K562 (cell line): ENCODE results near the gene SAP30L. TPM values are rescaled to one million over a fixed set of nuclear protein-coding genes. Genes with fewer than 3 reads are reported as not detected.

Experiments used
- ATAC-seq: fragments of 200-7000 bp; cut with Tn5 transposase; 3 replicates; pipeline ENCODE4 v1.9.1; 2020; ENCODE audit warnings: moderate library complexity
- BruUV-seq: library from RNA; stranded (reverse); fragments of 400-500 nt; replicated peaks from 2 replicates; lab custom pipeline; 2021; lab: Mats Ljungman, UMichigan
- CTCF ChIA-PET: fragments of 300-600 bp; formaldehyde crosslinking; extraction: SDS; loops from one replicate; lab custom pipeline; 2021; ENCODE audit warnings: low intra/inter-chr PET ratio; lab: Yijun Ruan, JAX
- POLR2A ChIA-PET: fragments of 300-600, 350-650 bp; sonication (Branson Sonifier 250); formaldehyde crosslinking; extraction: SDS; loops from one replicate; lab custom pipeline; 2021; ENCODE audit warnings: antibody characterized with exemption, inconsistent platforms; lab: Yijun Ruan, JAX
- DNase-seq, 4 experiments: peaks; one replicate each; pipeline versions ENCODE4 v3.0.0 to v3.0.0-alpha.2; 2011 to 2018; ENCODE audit warnings: low spot score in 3 of 4, mixed read lengths in 3 of 4; ENCODE audit errors: extremely low read depth in 1 of 4
- FAIRE-seq: peaks from 2 replicates; lab custom pipeline; 2011; peaks lifted over from hg19 to GRCh38; lab: Jason Lieb, UNC
- H2AFZ ChIP-seq: 2 replicates; pipeline ENCODE4 v1.6.0; 2011; ENCODE audit warnings: low read depth, low read length, control low read depth, inconsistent platforms
- H3K27ac ChIP-seq: fragments of 200-600 bp; 3 replicates; pipeline ENCODE4 v1.8.0; 2011; ENCODE audit warnings: low read depth, mild to moderate bottlenecking, control low read depth, inconsistent platforms, low read length, moderate library complexity, mixed read lengths; ENCODE audit errors: extremely low read depth
- H3K27me3 ChIP-seq, 2 experiments: fragments of 300-600 bp in 1 of 2; 2 replicates in 1 of 2; 3 replicates in 1 of 2; pipeline versions ENCODE4 v1.6.0 to v1.8.0; 2011; ENCODE audit warnings: inconsistent platforms in 2 of 2, low read length in 2 of 2, mild to moderate bottlenecking in 1 of 2, mixed read lengths in 1 of 2, moderate library complexity in 1 of 2; ENCODE audit not compliant: control insufficient read depth in 2 of 2, insufficient read depth in 2 of 2
- H3K36me3 ChIP-seq: fragments of 300-600 bp; 3 replicates; pipeline ENCODE4 v1.8.0; 2011; ENCODE audit warnings: mild to moderate bottlenecking, low read length, inconsistent platforms; ENCODE audit not compliant: control insufficient read depth, insufficient read depth
- H3K4me1 ChIP-seq, 2 experiments: fragments of 200-600 bp in 1 of 2; replicated peaks in 1 of 2; 2 replicates in 1 of 2; 3 replicates in 1 of 2; pipeline versions ENCODE4 v1.5.1 to v1.8.0; 2011; ENCODE audit warnings: inconsistent platforms in 2 of 2, low read length in 2 of 2, mild to moderate bottlenecking in 1 of 2, mixed read lengths in 1 of 2, moderate library complexity in 1 of 2; ENCODE audit not compliant: control insufficient read depth in 2 of 2, insufficient read depth in 2 of 2
- H3K4me2 ChIP-seq: 2 replicates; pipeline ENCODE4 v1.6.1; 2011; ENCODE audit warnings: low read length, control low read depth, inconsistent platforms, mixed read lengths; ENCODE audit not compliant: insufficient read depth
- H3K4me3 ChIP-seq: fragments of 200-600 bp; sonication (generic), shearing (Covaris generic); 2 replicates; pipeline ENCODE4 v1.5.1; 2016; ENCODE audit warnings: control low read depth, inconsistent platforms
- H3K79me2 ChIP-seq: fragments of 200-600 bp; 3 replicates; pipeline ENCODE4 v1.8.0; 2011; ENCODE audit warnings: low read length, inconsistent platforms; ENCODE audit not compliant: control insufficient read depth, insufficient read depth
- H3K9ac ChIP-seq, 2 experiments: 2 replicates each; pipeline versions ENCODE4 v1.6.0 to v1.6.1; 2011; ENCODE audit warnings: low read depth in 2 of 2, low read length in 2 of 2, control low read depth in 1 of 2, inconsistent platforms in 1 of 2, mild to moderate bottlenecking in 1 of 2, mixed read lengths in 1 of 2; ENCODE audit not compliant: insufficient read depth in 1 of 2
- H3K9me1 ChIP-seq: one replicate; pipeline ENCODE4 v1.6.0; 2011; ENCODE audit warnings: inconsistent platforms, mild to moderate bottlenecking, low read length, moderate library complexity; ENCODE audit not compliant: control insufficient read depth, insufficient read depth
- H3K9me3 ChIP-seq: replicated peaks from 2 replicates; pipeline ENCODE4 v1.5.1; 2011; ENCODE audit warnings: low read depth, low read length, inconsistent platforms; ENCODE audit not compliant: control insufficient read depth, insufficient read depth
- H4K20me1 ChIP-seq: replicated peaks from 2 replicates; pipeline ENCODE4 v1.6.1; 2011; ENCODE audit warnings: low read length, inconsistent platforms, mixed read lengths; ENCODE audit not compliant: control insufficient read depth, insufficient read depth
- CBX8 ChIP-seq: fragments of 200-600 bp; sonication (generic); IDR thresholded peaks from 2 replicates; pipeline ENCODE4 v1.6.1; 2012; ENCODE audit warnings: borderline replicate concordance, mixed run types, low read depth, mild to moderate bottlenecking, moderate library complexity, mixed read lengths, low read length, control low read depth, inconsistent platforms; ENCODE audit not compliant: poor library complexity, severe bottlenecking; ENCODE audit errors: extremely low read depth
- FUS ChIP-seq: fragments of 200-400 bp; formaldehyde crosslinking; optimal IDR thresholded peaks from 2 replicates; pipeline ENCODE3; 2017; ENCODE audit warnings: low read depth, low read length
- HDGF ChIP-seq: fragments of 450-650 bp; IDR thresholded peaks from 2 replicates; pipeline ENCODE4 v1.6.1; 2016
- SAFB ChIP-seq: fragments of 200-400 bp; formaldehyde crosslinking; IDR thresholded peaks from 2 replicates; pipeline ENCODE4 v1.6.1; 2017; ENCODE audit warnings: low read depth, low read length, borderline replicate concordance
- TCF15 ChIP-seq: fragments of 250-450 bp; sonication (Bioruptor Pico); IDR thresholded peaks from 2 replicates; pipeline ENCODE4 v1.8.0; 2022; ENCODE audit warnings: moderate library complexity, mild to moderate bottlenecking, inconsistent platforms
- ZNF24 ChIP-seq: fragments of 450-650 bp; IDR thresholded peaks from 2 replicates; pipeline ENCODE4 v1.6.1; 2016
- WGBS: fragments of 100-300 bp; shearing (Covaris generic); methylation state at CpG from one replicate; pipeline ENCODE4 v1.1.6; 2016; ENCODE audit warnings: low coverage, mixed read lengths; ENCODE audit not compliant: insufficient coverage; ENCODE audit errors: missing lambda C conversion rate; 5-methylcytosine and 5-hydroxymethylcytosine counted together
- in situ Hi-C: fragments of 300-500 bp; cut with MboI; formaldehyde crosslinking; loops from 4 replicates; pipeline ENCODE4 v1.15.0; 2018; ENCODE audit warnings: inconsistent platforms, mixed read lengths
- intact Hi-C: fragments of 100-400 bp; cut with micrococcal nuclease; formaldehyde crosslinking; loops from 2 replicates; pipeline ENCODE4 v1.14.2; 2022
- polyA plus RNA-seq, 8 experiments: library from polyadenylated mRNA; depleted of rRNA in 4 of 8; stranded (reverse) in 5 of 8; unstranded in 3 of 8; fragments of >200 nt; fragmentation: Nextera tagmentation in 2 of 8; fragmentation: Illumina TruSeq in 1 of 8; extraction: Ambion mirVana in 2 of 8; extraction: Trizol in 1 of 8; gene quantifications; 2 replicates each; pipeline versions ENCODE4 v1.2.1 to v1.2.3, GENCODE V29; 2011 to 2014; ENCODE audit warnings: inconsistent platforms in 1 of 8, missing spikeins in 1 of 8
- total RNA-seq, 7 experiments: library from RNA; depleted of rRNA in 6 of 7; stranded (reverse); fragments of >200 nt in 6 of 7; fragmentation: Illumina TruSeq in 2 of 7; extraction: Trizol in 2 of 7; gene quantifications; 2 replicates each; pipeline versions ENCODE4 v1.2.1 to v1.2.3, GENCODE V29; 2011 to 2021; ENCODE audit warnings: low replicate concordance in 1 of 7

Gene SAP30L
- total and polyA plus RNA-seq, 9 of the 15 experiments (the other 6 are each of a cell fraction or from before 2014, with no cell fraction given) = 5.1 to 33.6 (median 28.1) TPM

GRCh38 chr5:154396128-154396527 lies 49.7 kb upstream of the SAP30L start:
- in situ Hi-C loops (loop anchor here (5.0 kb wide), 1 partner anchor 414 kb away; no protein-coding TSS in a partner anchor), intact Hi-C loops (no loop called here)
- 80% methylated on average over 3 of the region's 3 CpGs for WGBS

More at GRCh38 chr5:154396128-154396527, 49.7 kb upstream of the SAP30L start:
- peaks cover 6 to 7% of the 10 kb centered on the region in 2 experiments; a peak in 3 of 5 replicates for H3K4me1 ChIP-seq
- H4K20me1 ChIP-seq = no peaks in the 10 kb centered on the region
- FAIRE-seq (no peak), ATAC-seq (no peak), DNase-seq (no peak)
- H3K27ac ChIP-seq = no peak overlapping the region
- no TSS peak for BruUV-seq
- H3K27me3 ChIP-seq = no peaks in the 10 kb centered on the region
- no peaks in the 10 kb centered on the region for H3K9me1 ChIP-seq
- no peak overlapping the region for H2AFZ ChIP-seq
- peaks cover 11% of the 10 kb centered on the region; the same call in 1 of the 3 replicates for H3K36me3 ChIP-seq
- CTCF ChIA-PET = no interaction called here
- no peak overlapping the region for H3K9ac ChIP-seq
- no peak overlapping the region for H3K4me2 ChIP-seq
- no peaks in the 10 kb centered on the region for H3K9me3 ChIP-seq
- no peaks in the 10 kb centered on the region for H3K79me2 ChIP-seq
- H3K4me3 ChIP-seq = no peak overlapping the region
- POLR2A ChIA-PET = interaction anchor here (1.0 kb wide), 1 partner anchor 9 kb away, joined by 3 read pairs; no protein-coding TSS in a partner anchor
- TF ChIP-seq ZNF24 = peak; percentile 82
- no peak for TF ChIP-seq FUS
- TF ChIP-seq SAFB = no peak
- no peak for TF ChIP-seq HDGF
- TF ChIP-seq CBX8 = no peak
- TF ChIP-seq TCF15 (CRISPR knock-in tag) = no peak
